A549 (cell line): ENCODE data around the gene UFC1. TPM values are rescaled to one million over a fixed set of nuclear protein-coding genes. Genes with fewer than 3 reads are reported as not detected.

Source experiments
- ATAC-seq, 2 experiments: fragments of 200-7000 bp in 1 of 2; fragments of >200 bp in 1 of 2; cut with Nextera tagmentation in 1 of 2; cut with Tn5 transposase in 1 of 2; 3 replicates each; pipeline versions ENCODE4 v1.8.0 to v1.9.1; 2018 to 2020; ENCODE audit warnings: mild to moderate bottlenecking in 1 of 2, moderate library complexity in 1 of 2
- CTCF ChIA-PET: fragments of 300-600 bp; sonication (Branson Sonifier 250); formaldehyde crosslinking; extraction: SDS; loops from one replicate; lab custom pipeline; 2021; ENCODE audit warnings: antibody characterized with exemption, inconsistent platforms; lab: Yijun Ruan, JAX
- POLR2A ChIA-PET: fragments of 350-600 bp; formaldehyde crosslinking; extraction: SDS; loops from one replicate; lab custom pipeline; 2021; ENCODE audit warnings: antibody characterized with exemption, inconsistent platforms; lab: Yijun Ruan, JAX
- DNase-seq, 2 experiments: peaks; one replicate each; pipeline versions ENCODE4 v3.0.0 to v3.0.0-alpha.2; 2011 to 2016; ENCODE audit warnings: low read depth in 1 of 2, low spot score in 1 of 2
- FAIRE-seq: peaks from 2 replicates; lab custom pipeline; 2011; peaks lifted over from hg19 to GRCh38; lab: Jason Lieb, UNC
- H3K27ac ChIP-seq, 2 experiments: fragments of >200 bp; sonication (Bioruptor Twin); formaldehyde crosslinking; 3 replicates each; pipeline ENCODE4 v1.5.1; 2016 to 2017
- H3K4me1 ChIP-seq: fragments of >200 bp; sonication (Bioruptor Twin); formaldehyde crosslinking; 3 replicates; pipeline ENCODE4 v1.6.1; 2016
- H3K4me2 ChIP-seq: fragments of >200 bp; sonication (Bioruptor Twin); formaldehyde crosslinking; 3 replicates; pipeline ENCODE4 v1.6.1; 2016
- H3K4me3 ChIP-seq: fragments of >200 bp; sonication (Bioruptor Twin); formaldehyde crosslinking; 3 replicates; pipeline ENCODE4 v1.5.1; 2016
- H3K9me3 ChIP-seq: fragments of >200 bp; sonication (Bioruptor Twin); formaldehyde crosslinking; 3 replicates; pipeline ENCODE4 v1.6.1; 2016
- ATOH8 ChIP-seq: fragments of 250-450 bp; sonication (Bioruptor Pico); IDR thresholded peaks from 2 replicates; pipeline ENCODE4 v1.5.0; 2020; ENCODE audit warnings: low read depth, mild to moderate bottlenecking, moderate library complexity
- BCL3 ChIP-seq: fragments of >200 bp; sonication (Bioruptor Twin); formaldehyde crosslinking; IDR thresholded peaks from 3 replicates; pipeline ENCODE4 v1.6.1; 2016
- CBX8 ChIP-seq: fragments of 200-600 bp; sonication (generic); IDR thresholded peaks from 2 replicates; pipeline ENCODE4 v1.6.1; 2016
- CEBPB ChIP-seq, 2 experiments: fragments of >200 bp in 1 of 2; sonication (Bioruptor Twin) in 1 of 2; formaldehyde crosslinking in 1 of 2; IDR thresholded peaks; 2 replicates each; pipeline ENCODE4 v1.6.1; 2012 to 2016
- CHD2 ChIP-seq: fragments of 150-350 bp; IDR thresholded peaks from 2 replicates; pipeline ENCODE4 v1.6.1; 2014; ENCODE audit warnings: low read length; ENCODE audit not compliant: partially characterized antibody
- EHMT2 ChIP-seq: fragments of 200-600 bp; sonication (generic); IDR thresholded peaks from 2 replicates; pipeline ENCODE4 v1.6.1; 2016; ENCODE audit warnings: antibody characterized with exemption, low read depth, mild to moderate bottlenecking, moderate library complexity
- EP300 ChIP-seq, 2 experiments: fragments of >200 bp; sonication (Bioruptor Twin); formaldehyde crosslinking; IDR thresholded peaks; 2 replicates in 1 of 2; 3 replicates in 1 of 2; pipeline ENCODE4 v1.6.1; 2016 to 2017
- HOXB13 ChIP-seq: fragments of 250-450 bp; sonication (Bioruptor Pico); IDR thresholded peaks from 2 replicates; pipeline ENCODE4 v1.5.0; 2020; ENCODE audit warnings: low read depth, mild to moderate bottlenecking, moderate library complexity
- JUN ChIP-seq, 2 experiments: fragments of >200 bp; sonication (Bioruptor Twin); formaldehyde crosslinking; IDR thresholded peaks; 2 replicates in 1 of 2; 3 replicates in 1 of 2; pipeline ENCODE4 v1.6.1; 2016 to 2017
- KDM1A ChIP-seq: fragments of 200-600 bp; sonication (generic); IDR thresholded peaks from 2 replicates; pipeline ENCODE4 v1.6.1; 2016; ENCODE audit warnings: low read depth, mild to moderate bottlenecking
- KDM5A ChIP-seq: fragments of 200-600 bp; sonication (generic); IDR thresholded peaks from 2 replicates; pipeline ENCODE4 v1.6.1; 2016; ENCODE audit warnings: antibody characterized with exemption, mild to moderate bottlenecking
- MAZ ChIP-seq: fragments of 150-350 bp; IDR thresholded peaks from 2 replicates; pipeline ENCODE4 v1.6.1; 2014; ENCODE audit warnings: antibody characterized with exemption, low read depth, low read length, borderline replicate concordance
- NFE2L2 ChIP-seq: fragments of 150-350 bp; conservative IDR thresholded peaks from 2 replicates; pipeline ENCODE4 v1.6.1; 2014; ENCODE audit warnings: low read length
- NPAS2 ChIP-seq: fragments of 250-450 bp; sonication (Bioruptor Pico); IDR thresholded peaks from 2 replicates; pipeline ENCODE4 v1.8.0; 2022; ENCODE audit warnings: mild to moderate bottlenecking, moderate library complexity, borderline replicate concordance
- NR3C1 ChIP-seq: fragments of >200 bp; sonication (Bioruptor Twin); formaldehyde crosslinking; IDR thresholded peaks from 3 replicates; pipeline ENCODE4 v1.6.1; 2017
- POLR2A ChIP-seq: IDR thresholded peaks from 2 replicates; pipeline ENCODE4 v1.6.1; 2012; ENCODE audit warnings: mild to moderate bottlenecking, low read length
- POLR2AphosphoS2 ChIP-seq: conservative IDR thresholded peaks from 2 replicates; pipeline ENCODE4 v1.6.1; 2012; ENCODE audit warnings: low read length, improper control_type of control experiment, inconsistent platforms
- RAD21 ChIP-seq, 2 experiments: fragments of >200 bp in 1 of 2; sonication (Bioruptor Twin) in 1 of 2; formaldehyde crosslinking in 1 of 2; IDR thresholded peaks in 1 of 2; conservative IDR thresholded peaks in 1 of 2; 2 replicates in 1 of 2; 3 replicates in 1 of 2; pipeline ENCODE4 v1.6.1; 2012 to 2018; ENCODE audit warnings: inconsistent platforms in 1 of 2
- RARB ChIP-seq: fragments of 250-450 bp; sonication (Bioruptor Pico); IDR thresholded peaks from 2 replicates; pipeline ENCODE4 v1.8.0; 2021; ENCODE audit warnings: mild to moderate bottlenecking, moderate library complexity
- RCOR1 ChIP-seq: fragments of 150-350 bp; IDR thresholded peaks from 2 replicates; pipeline ENCODE4 v1.6.1; 2014; ENCODE audit warnings: antibody characterized with exemption, low read length, low read depth
- RNF2 ChIP-seq: fragments of 200-600 bp; sonication (generic); IDR thresholded peaks from 2 replicates; pipeline ENCODE4 v1.6.1; 2016; ENCODE audit warnings: low read depth, mild to moderate bottlenecking, antibody characterized with exemption, moderate library complexity, borderline replicate concordance
- TFCP2L1 ChIP-seq: fragments of 250-450 bp; sonication (Bioruptor Pico); IDR thresholded peaks from 2 replicates; pipeline ENCODE4 v1.5.0; 2021; ENCODE audit warnings: mild to moderate bottlenecking
- ZC3H11A ChIP-seq: fragments of 450-650 bp; IDR thresholded peaks from 2 replicates; pipeline ENCODE4 v1.6.1; 2014; ENCODE audit warnings: antibody characterized with exemption, mild to moderate bottlenecking
- WGBS: methylation state at CpG from one replicate; pipeline ENCODE4 v1.1.6; 2017; ENCODE audit errors: missing lambda C conversion rate; 5-methylcytosine and 5-hydroxymethylcytosine counted together
- polyA plus RNA-seq, 4 experiments: library from polyadenylated mRNA; depleted of rRNA in 3 of 4; stranded (reverse); fragments of >200 nt; fragmentation: RNase III in 1 of 4; extraction: RNeasy Plus Mini Kit Qiagen cat#74134 plus additional on column Dnase treatment in 1 of 4; gene quantifications; 2 replicates in 3 of 4; 3 replicates in 1 of 4; pipeline ENCODE4 v1.2.3, GENCODE V29; 2011 to 2017
- TF ChIP-seq, protein P1 (sequence below): fragments of 200-600 bp; sonication (generic); IDR thresholded peaks from 2 replicates; pipeline ENCODE4 v1.6.1; 2016; ENCODE audit warnings: antibody characterized with exemption, mild to moderate bottlenecking, moderate library complexity
- TF ChIP-seq, protein P2 (sequence below): IDR thresholded peaks from 2 replicates; pipeline ENCODE4 v1.6.1; 2012
- TF ChIP-seq, protein P3 (sequence below): fragments of >200 bp; sonication (Bioruptor Twin); formaldehyde crosslinking; IDR thresholded peaks from 3 replicates; pipeline ENCODE4 v1.5.1; 2016

The UFC1 gene
- polyA plus RNA-seq, 2 of the 4 experiments (the other 2 are of a cell fraction) = 115 to 153 TPM

GRCh38 chr1:161166669-161167548, 13.1 kb downstream of the UFC1 start:
- ChIA-PET POLR2A (interaction anchor here (1.0 to 2.8 kb wide), 8 partner anchors 9 to 223 kb away, joined by 3 to 25 read pairs (median 6); partner anchors contain the start of genes B4GALT3, NDUFS2, UFC1 and USF1), CTCF (interaction anchor here (0.7 to 5.5 kb wide), 17 partner anchors 9 to 974 kb away, joined by 3 to 59 read pairs (median 4); partner anchors contain the start of genes DEDD, KLHDC9 and UFC1)
- peak; percentile 18 to 43; a peak in 5 of 6 replicates for ATAC-seq

DNA sequence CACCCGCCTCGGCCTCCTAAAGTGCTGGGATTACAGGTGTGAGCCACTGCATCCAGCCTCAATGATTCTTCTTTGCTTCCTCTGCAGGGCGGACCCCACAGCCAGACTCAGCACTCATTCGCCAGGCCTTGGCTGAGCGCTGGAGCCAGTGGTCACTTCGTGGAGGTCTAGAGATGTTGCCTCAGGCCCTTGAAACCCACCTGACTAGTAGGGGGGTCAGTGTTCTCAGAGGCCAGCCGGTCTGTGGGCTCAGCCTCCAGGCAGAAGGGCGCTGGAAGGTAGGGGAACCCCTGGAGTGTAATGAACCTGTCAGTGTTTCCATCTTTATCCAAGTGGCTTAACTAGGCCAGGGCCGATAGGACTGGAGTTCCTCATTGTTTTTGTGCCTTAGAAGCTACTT, 15.1 kb downstream of the UFC1 start:
- ATAC-seq = no peak
- no peak overlapping the region for H3K4me3 ChIP-seq
- DNase-seq = no peak
- no peak for FAIRE-seq
- no peak overlapping the region for H3K27ac ChIP-seq
- WGBS = 90% methylated on average over 9 of the region's 9 CpGs
- ChIA-PET POLR2A (no interaction called here), CTCF (interaction anchor here (0.5 to 5.5 kb wide), 6 partner anchors 8 to 491 kb away, joined by 3 to 59 read pairs (median 4); partner anchors contain the start of gene UFC1)
- peaks cover 16% of the 10 kb centered on the region for H3K4me1 ChIP-seq
- H3K4me2 ChIP-seq = no peak overlapping the region
- H3K9me3 ChIP-seq = no peaks in the 10 kb centered on the region
- TF ChIP-seq, protein P1, sequence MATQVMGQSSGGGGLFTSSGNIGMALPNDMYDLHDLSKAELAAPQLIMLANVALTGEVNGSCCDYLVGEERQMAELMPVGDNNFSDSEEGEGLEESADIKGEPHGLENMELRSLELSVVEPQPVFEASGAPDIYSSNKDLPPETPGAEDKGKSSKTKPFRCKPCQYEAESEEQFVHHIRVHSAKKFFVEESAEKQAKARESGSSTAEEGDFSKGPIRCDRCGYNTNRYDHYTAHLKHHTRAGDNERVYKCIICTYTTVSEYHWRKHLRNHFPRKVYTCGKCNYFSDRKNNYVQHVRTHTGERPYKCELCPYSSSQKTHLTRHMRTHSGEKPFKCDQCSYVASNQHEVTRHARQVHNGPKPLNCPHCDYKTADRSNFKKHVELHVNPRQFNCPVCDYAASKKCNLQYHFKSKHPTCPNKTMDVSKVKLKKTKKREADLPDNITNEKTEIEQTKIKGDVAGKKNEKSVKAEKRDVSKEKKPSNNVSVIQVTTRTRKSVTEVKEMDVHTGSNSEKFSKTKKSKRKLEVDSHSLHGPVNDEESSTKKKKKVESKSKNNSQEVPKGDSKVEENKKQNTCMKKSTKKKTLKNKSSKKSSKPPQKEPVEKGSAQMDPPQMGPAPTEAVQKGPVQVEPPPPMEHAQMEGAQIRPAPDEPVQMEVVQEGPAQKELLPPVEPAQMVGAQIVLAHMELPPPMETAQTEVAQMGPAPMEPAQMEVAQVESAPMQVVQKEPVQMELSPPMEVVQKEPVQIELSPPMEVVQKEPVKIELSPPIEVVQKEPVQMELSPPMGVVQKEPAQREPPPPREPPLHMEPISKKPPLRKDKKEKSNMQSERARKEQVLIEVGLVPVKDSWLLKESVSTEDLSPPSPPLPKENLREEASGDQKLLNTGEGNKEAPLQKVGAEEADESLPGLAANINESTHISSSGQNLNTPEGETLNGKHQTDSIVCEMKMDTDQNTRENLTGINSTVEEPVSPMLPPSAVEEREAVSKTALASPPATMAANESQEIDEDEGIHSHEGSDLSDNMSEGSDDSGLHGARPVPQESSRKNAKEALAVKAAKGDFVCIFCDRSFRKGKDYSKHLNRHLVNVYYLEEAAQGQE = no peak
- no peak for TF ChIP-seq RAD21 (conservative IDR thresholded peaks at IDR 0.05 in 1 of 2, IDR thresholded peaks at IDR 0.05 in 1 of 2)
- TF ChIP-seq, protein P2, sequence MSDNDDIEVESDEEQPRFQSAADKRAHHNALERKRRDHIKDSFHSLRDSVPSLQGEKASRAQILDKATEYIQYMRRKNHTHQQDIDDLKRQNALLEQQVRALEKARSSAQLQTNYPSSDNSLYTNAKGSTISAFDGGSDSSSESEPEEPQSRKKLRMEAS = no peak
- TF ChIP-seq NR3C1 = no peak
- TF ChIP-seq TFCP2L1 (CRISPR knock-in tag) = no peak
- no peak for TF ChIP-seq POLR2A
- no peak for TF ChIP-seq RNF2
- no peak for TF ChIP-seq BCL3
- no peak for TF ChIP-seq CHD2
- TF ChIP-seq HOXB13 (CRISPR knock-in tag) = no peak
- TF ChIP-seq NFE2L2 = no peak
- TF ChIP-seq RARB (CRISPR knock-in tag) = no peak
- no peak for TF ChIP-seq KDM5A
- no peak for TF ChIP-seq POLR2AphosphoS2
- no peak for TF ChIP-seq ATOH8 (CRISPR knock-in tag)
- no peak for TF ChIP-seq RCOR1

More at GRCh38 chr1:161166669-161167548, 13.1 kb downstream of the UFC1 start:
- TF ChIP-seq EHMT2 (no peak), ZC3H11A (no peak), POLR2A (no peak), NPAS2 (CRISPR knock-in tag) (no peak), MAZ (no peak), HOXB13 (CRISPR knock-in tag) (no peak), JUN (IDR thresholded peaks at IDR 0.05) (no peak), RARB (CRISPR knock-in tag) (no peak), EP300 (IDR thresholded peaks at IDR 0.05) (no peak), BCL3 (no peak), CBX8 (no peak), KDM1A (no peak), CEBPB (IDR thresholded peaks at IDR 0.05) (no peak)
- TF ChIP-seq, protein P2 = no peak
- TF ChIP-seq, protein P3, sequence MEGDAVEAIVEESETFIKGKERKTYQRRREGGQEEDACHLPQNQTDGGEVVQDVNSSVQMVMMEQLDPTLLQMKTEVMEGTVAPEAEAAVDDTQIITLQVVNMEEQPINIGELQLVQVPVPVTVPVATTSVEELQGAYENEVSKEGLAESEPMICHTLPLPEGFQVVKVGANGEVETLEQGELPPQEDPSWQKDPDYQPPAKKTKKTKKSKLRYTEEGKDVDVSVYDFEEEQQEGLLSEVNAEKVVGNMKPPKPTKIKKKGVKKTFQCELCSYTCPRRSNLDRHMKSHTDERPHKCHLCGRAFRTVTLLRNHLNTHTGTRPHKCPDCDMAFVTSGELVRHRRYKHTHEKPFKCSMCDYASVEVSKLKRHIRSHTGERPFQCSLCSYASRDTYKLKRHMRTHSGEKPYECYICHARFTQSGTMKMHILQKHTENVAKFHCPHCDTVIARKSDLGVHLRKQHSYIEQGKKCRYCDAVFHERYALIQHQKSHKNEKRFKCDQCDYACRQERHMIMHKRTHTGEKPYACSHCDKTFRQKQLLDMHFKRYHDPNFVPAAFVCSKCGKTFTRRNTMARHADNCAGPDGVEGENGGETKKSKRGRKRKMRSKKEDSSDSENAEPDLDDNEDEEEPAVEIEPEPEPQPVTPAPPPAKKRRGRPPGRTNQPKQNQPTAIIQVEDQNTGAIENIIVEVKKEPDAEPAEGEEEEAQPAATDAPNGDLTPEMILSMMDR = no peak
- TF ChIP-seq, all 56 proteins: peak for 0
- Histone ChIP-seq H3K27ac (peak overlapping the region; percentile 77 to 92), H3K4me1 (peaks cover 16% of the 10 kb centered on the region), H3K9me3 (no peaks in the 10 kb centered on the region), H3K4me3 (peak overlapping the region; percentile 62), H3K4me2 (peak overlapping the region; percentile 99)
- no peak for FAIRE-seq
- no peak for DNase-seq
- WGBS = 15% methylated on average over 27 of the region's 33 CpGs
